K562 (cell line): ENCODE data around the gene DBNDD1. TPM values are rescaled to one million over a fixed set of nuclear protein-coding genes. Genes with fewer than 3 reads are reported as not detected.
A peak's percentile ranks its signal among the peaks of the same experiment; 100 is the strongest.

Source experiments
- ATAC-seq: fragments of 200-7000 bp; cut with Tn5 transposase; 3 replicates; pipeline ENCODE4 v1.9.1; 2020; ENCODE audit warnings: moderate library complexity
- BruUV-seq: library from RNA; stranded (reverse); fragments of 400-500 nt; replicated peaks from 2 replicates; lab custom pipeline; 2021; lab: Mats Ljungman, UMichigan
- CTCF ChIA-PET: fragments of 300-600 bp; formaldehyde crosslinking; extraction: SDS; loops from one replicate; lab custom pipeline; 2021; ENCODE audit warnings: low intra/inter-chr PET ratio; lab: Yijun Ruan, JAX
- POLR2A ChIA-PET: fragments of 300-600, 350-650 bp; sonication (Branson Sonifier 250); formaldehyde crosslinking; extraction: SDS; loops from one replicate; lab custom pipeline; 2021; ENCODE audit warnings: antibody characterized with exemption, inconsistent platforms; lab: Yijun Ruan, JAX
- DNase-seq, 4 experiments: peaks; one replicate each; pipeline versions ENCODE4 v3.0.0 to v3.0.0-alpha.2; 2011 to 2018; ENCODE audit warnings: low spot score in 3 of 4, mixed read lengths in 3 of 4; ENCODE audit errors: extremely low read depth in 1 of 4
- FAIRE-seq: peaks from 2 replicates; lab custom pipeline; 2011; peaks lifted over from hg19 to GRCh38; lab: Jason Lieb, UNC
- H2AFZ ChIP-seq: 2 replicates; pipeline ENCODE4 v1.6.0; 2011; ENCODE audit warnings: low read depth, low read length, control low read depth, inconsistent platforms
- H3K27ac ChIP-seq: fragments of 200-600 bp; 3 replicates; pipeline ENCODE4 v1.8.0; 2011; ENCODE audit warnings: low read depth, mild to moderate bottlenecking, control low read depth, inconsistent platforms, low read length, moderate library complexity, mixed read lengths; ENCODE audit errors: extremely low read depth
- H3K27me3 ChIP-seq, 2 experiments: fragments of 300-600 bp in 1 of 2; 2 replicates in 1 of 2; 3 replicates in 1 of 2; pipeline versions ENCODE4 v1.6.0 to v1.8.0; 2011; ENCODE audit warnings: inconsistent platforms in 2 of 2, low read length in 2 of 2, mild to moderate bottlenecking in 1 of 2, mixed read lengths in 1 of 2, moderate library complexity in 1 of 2; ENCODE audit not compliant: control insufficient read depth in 2 of 2, insufficient read depth in 2 of 2
- H3K36me3 ChIP-seq: fragments of 300-600 bp; 3 replicates; pipeline ENCODE4 v1.8.0; 2011; ENCODE audit warnings: mild to moderate bottlenecking, low read length, inconsistent platforms; ENCODE audit not compliant: control insufficient read depth, insufficient read depth
- H3K4me1 ChIP-seq, 2 experiments: fragments of 200-600 bp in 1 of 2; replicated peaks in 1 of 2; 2 replicates in 1 of 2; 3 replicates in 1 of 2; pipeline versions ENCODE4 v1.5.1 to v1.8.0; 2011; ENCODE audit warnings: inconsistent platforms in 2 of 2, low read length in 2 of 2, mild to moderate bottlenecking in 1 of 2, mixed read lengths in 1 of 2, moderate library complexity in 1 of 2; ENCODE audit not compliant: control insufficient read depth in 2 of 2, insufficient read depth in 2 of 2
- H3K4me2 ChIP-seq: 2 replicates; pipeline ENCODE4 v1.6.1; 2011; ENCODE audit warnings: low read length, control low read depth, inconsistent platforms, mixed read lengths; ENCODE audit not compliant: insufficient read depth
- H3K4me3 ChIP-seq: fragments of 200-600 bp; sonication (generic), shearing (Covaris generic); 2 replicates; pipeline ENCODE4 v1.5.1; 2016; ENCODE audit warnings: control low read depth, inconsistent platforms
- H3K79me2 ChIP-seq: fragments of 200-600 bp; 3 replicates; pipeline ENCODE4 v1.8.0; 2011; ENCODE audit warnings: low read length, inconsistent platforms; ENCODE audit not compliant: control insufficient read depth, insufficient read depth
- H3K9ac ChIP-seq, 2 experiments: 2 replicates each; pipeline versions ENCODE4 v1.6.0 to v1.6.1; 2011; ENCODE audit warnings: low read depth in 2 of 2, low read length in 2 of 2, control low read depth in 1 of 2, inconsistent platforms in 1 of 2, mild to moderate bottlenecking in 1 of 2, mixed read lengths in 1 of 2; ENCODE audit not compliant: insufficient read depth in 1 of 2
- H3K9me1 ChIP-seq: one replicate; pipeline ENCODE4 v1.6.0; 2011; ENCODE audit warnings: inconsistent platforms, mild to moderate bottlenecking, low read length, moderate library complexity; ENCODE audit not compliant: control insufficient read depth, insufficient read depth
- H3K9me3 ChIP-seq: replicated peaks from 2 replicates; pipeline ENCODE4 v1.5.1; 2011; ENCODE audit warnings: low read depth, low read length, inconsistent platforms; ENCODE audit not compliant: control insufficient read depth, insufficient read depth
- H4K20me1 ChIP-seq: replicated peaks from 2 replicates; pipeline ENCODE4 v1.6.1; 2011; ENCODE audit warnings: low read length, inconsistent platforms, mixed read lengths; ENCODE audit not compliant: control insufficient read depth, insufficient read depth
- CREBBP ChIP-seq: IDR thresholded peaks from one replicate; pipeline ENCODE4 v1.6.1; 2012; ENCODE audit warnings: low read depth, mild to moderate bottlenecking, control low read depth, inconsistent platforms, low read length
- DPF2 ChIP-seq: fragments of 450-650 bp; IDR thresholded peaks from 2 replicates; pipeline ENCODE4 v1.6.1; 2016
- GTF2E2 ChIP-seq: fragments of 200-800 bp; sonication (Bioruptor generic); IDR thresholded peaks from 2 replicates; pipeline ENCODE4 v1.6.1; 2016; ENCODE audit warnings: missing genetic modification characterization, missing compliant biosample characterization
- HOXB6 ChIP-seq: fragments of 250-450 bp; sonication (Bioruptor Pico); IDR thresholded peaks from 2 replicates; pipeline ENCODE4 v1.5.1; 2022; ENCODE audit warnings: mild to moderate bottlenecking, borderline replicate concordance
- JUN ChIP-seq, 2 experiments: sonication (generic) in 1 of 2; formaldehyde crosslinking in 1 of 2; IDR thresholded peaks; 2 replicates each; pipeline versions ENCODE4 v1.6.1 to v1.8.0; 2012 to 2022; ENCODE audit warnings: borderline replicate concordance in 2 of 2, mild to moderate bottlenecking in 2 of 2, improper control_type of control experiment in 1 of 2, low read depth in 1 of 2, low read length in 1 of 2, missing genetic modification reagents in 1 of 2
- LCOR ChIP-seq: sonication (generic); formaldehyde crosslinking; IDR thresholded peaks from 2 replicates; pipeline ENCODE4 v1.8.0; 2022; ENCODE audit warnings: mild to moderate bottlenecking, missing genetic modification reagents
- PCBP2 ChIP-seq: fragments of 200-400 bp; formaldehyde crosslinking; IDR thresholded peaks from 2 replicates; pipeline ENCODE4 v1.6.1; 2018; ENCODE audit warnings: low read length, low read depth, mild to moderate bottlenecking, moderate library complexity; ENCODE audit not compliant: poor library complexity, severe bottlenecking
- POU5F1 ChIP-seq: fragments of 150-350 bp; IDR thresholded peaks from 2 replicates; pipeline ENCODE4 v1.6.1; 2014; ENCODE audit warnings: borderline replicate concordance, low read length, low read depth, mild to moderate bottlenecking; ENCODE audit not compliant: partially characterized antibody
- RBM17 ChIP-seq: fragments of 200-400 bp; formaldehyde crosslinking; IDR thresholded peaks from 2 replicates; pipeline ENCODE4 v1.6.1; 2017; ENCODE audit warnings: low read depth, mild to moderate bottlenecking, low read length, borderline replicate concordance
- SAFB ChIP-seq: fragments of 200-400 bp; formaldehyde crosslinking; IDR thresholded peaks from 2 replicates; pipeline ENCODE4 v1.6.1; 2017; ENCODE audit warnings: low read depth, low read length, borderline replicate concordance
- SMARCA5 ChIP-seq: fragments of 450-650 bp; IDR thresholded peaks from 2 replicates; pipeline ENCODE4 v1.6.1; 2016
- SREBF1 ChIP-seq: fragments of 150-350 bp; IDR thresholded peaks from 2 replicates; pipeline ENCODE4 v1.6.1; 2014; ENCODE audit warnings: antibody characterized with exemption, low read depth, low read length, borderline replicate concordance
- ZBTB7A ChIP-seq: IDR thresholded peaks from 2 replicates; pipeline ENCODE4 v1.6.1; 2011; ENCODE audit warnings: low read depth, mild to moderate bottlenecking, low read length, moderate library complexity, borderline replicate concordance; ENCODE audit not compliant: control insufficient read depth
- WGBS: fragments of 100-300 bp; shearing (Covaris generic); methylation state at CpG from one replicate; pipeline ENCODE4 v1.1.6; 2016; ENCODE audit warnings: low coverage, mixed read lengths; ENCODE audit not compliant: insufficient coverage; ENCODE audit errors: missing lambda C conversion rate; 5-methylcytosine and 5-hydroxymethylcytosine counted together
- in situ Hi-C: fragments of 300-500 bp; cut with MboI; formaldehyde crosslinking; loops from 4 replicates; pipeline ENCODE4 v1.15.0; 2018; ENCODE audit warnings: inconsistent platforms, mixed read lengths
- intact Hi-C: fragments of 100-400 bp; cut with micrococcal nuclease; formaldehyde crosslinking; loops from 2 replicates; pipeline ENCODE4 v1.14.2; 2022
- polyA plus RNA-seq, 8 experiments: library from polyadenylated mRNA; depleted of rRNA in 4 of 8; stranded (reverse) in 5 of 8; unstranded in 3 of 8; fragments of >200 nt; fragmentation: Nextera tagmentation in 2 of 8; fragmentation: Illumina TruSeq in 1 of 8; extraction: Ambion mirVana in 2 of 8; extraction: Trizol in 1 of 8; gene quantifications; 2 replicates each; pipeline versions ENCODE4 v1.2.1 to v1.2.3, GENCODE V29; 2011 to 2014; ENCODE audit warnings: inconsistent platforms in 1 of 8, missing spikeins in 1 of 8
- total RNA-seq, 7 experiments: library from RNA; depleted of rRNA in 6 of 7; stranded (reverse); fragments of >200 nt in 6 of 7; fragmentation: Illumina TruSeq in 2 of 7; extraction: Trizol in 2 of 7; gene quantifications; 2 replicates each; pipeline versions ENCODE4 v1.2.1 to v1.2.3, GENCODE V29; 2011 to 2021; ENCODE audit warnings: low replicate concordance in 1 of 7
- TF ChIP-seq, protein P1 (sequence below): fragments of 200-400 bp; formaldehyde crosslinking; IDR thresholded peaks from 2 replicates; pipeline ENCODE4 v1.6.1; 2017; ENCODE audit warnings: mild to moderate bottlenecking, low read depth, low read length, moderate library complexity
- TF ChIP-seq, protein P2 (sequence below): sonication (generic); formaldehyde crosslinking; IDR thresholded peaks from 2 replicates; pipeline ENCODE4 v1.9.0; 2022; ENCODE audit warnings: mild to moderate bottlenecking, missing genetic modification reagents
- TF ChIP-seq, protein P3 (sequence below): fragments of 450-650 bp; IDR thresholded peaks from 2 replicates; pipeline ENCODE4 v1.6.1; 2016; ENCODE audit warnings: missing biosample characterization, missing genetic modification characterization

The DBNDD1 gene
- total and polyA plus RNA-seq, 9 of the 15 experiments (the other 6 are each of a cell fraction or from before 2014, with no cell fraction given), result 0.55 to 13.0 (median 5.8) TPM

DNA sequence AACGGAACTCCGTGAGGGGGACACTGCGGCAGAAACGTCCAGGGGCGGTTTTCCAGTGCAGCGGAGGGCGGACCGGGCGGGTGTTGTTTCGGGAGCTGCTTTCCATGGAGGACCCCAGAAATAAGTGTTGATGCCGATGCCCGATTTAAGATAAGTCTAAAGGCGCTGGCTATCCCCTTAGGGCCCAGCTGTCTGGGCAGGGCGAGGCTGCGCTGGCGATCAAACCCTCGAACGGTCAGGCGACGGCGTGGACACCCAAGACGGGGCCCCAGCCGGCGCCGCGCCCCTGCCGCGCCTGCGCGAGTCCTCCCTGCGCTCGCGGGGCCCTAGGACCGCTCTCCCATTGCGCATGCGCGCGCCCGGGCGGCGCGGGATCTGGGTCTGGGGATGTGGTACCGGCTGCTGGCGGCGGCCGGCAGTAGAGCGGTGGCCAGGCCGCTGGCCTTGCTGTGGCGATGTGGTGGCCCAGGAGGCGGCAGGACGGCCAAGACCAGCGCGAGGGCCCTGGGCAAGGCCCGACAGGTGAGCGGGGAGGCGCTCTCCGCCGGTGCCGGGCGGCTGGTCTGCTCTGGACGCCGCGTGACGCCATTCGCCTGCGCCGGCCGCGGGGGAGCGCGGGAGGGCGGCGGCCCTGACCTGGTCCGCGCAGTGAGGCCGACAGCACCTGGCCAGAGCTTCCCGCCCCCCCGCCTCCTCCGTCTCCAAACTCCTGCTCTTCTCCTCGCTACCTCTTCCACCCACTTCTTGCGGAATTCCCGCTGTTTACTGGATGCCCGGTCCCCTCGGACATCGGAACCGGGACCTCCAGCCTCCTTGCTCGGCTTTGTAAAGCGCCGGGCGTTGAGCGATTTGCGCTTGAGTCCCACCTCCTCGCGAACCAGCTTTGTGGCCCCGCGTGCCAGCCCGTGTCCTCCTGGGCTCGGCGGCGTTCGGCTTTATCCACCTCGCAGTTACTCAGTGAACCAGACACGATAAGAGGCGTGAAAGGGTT is 46.7 kb downstream of the DBNDD1 start:
- H3K27me3 ChIP-seq, result no peaks in the 10 kb centered on the region
- H2AFZ ChIP-seq, result peak overlapping the region; percentile 98
- DNase-seq (peak; percentile 96 to 100 (median 100)), ATAC-seq (peak; percentile 91), FAIRE-seq (no peak)
- H3K9ac ChIP-seq, result peak overlapping the region; percentile 95 to 99
- peaks cover 23 to 30% of the 10 kb centered on the region in 2 experiments; a peak in 4 of 5 replicates for H3K4me1 ChIP-seq
- no peaks in the 10 kb centered on the region for H3K9me1 ChIP-seq
- peaks cover 45% of the 10 kb centered on the region; the same call in 2 of the 3 replicates for H3K36me3 ChIP-seq
- peak overlapping the region; percentile 94 for H3K4me2 ChIP-seq
- H3K4me3 ChIP-seq, result peak overlapping the region; percentile 93
- ChIA-PET CTCF (interaction anchor here (0.7 kb wide), 1 partner anchor 24 kb away, joined by 3 read pairs; no protein-coding TSS in a partner anchor), POLR2A (interaction anchor here (0.6 to 3.0 kb wide), 11 partner anchors 8 to 266 kb away, joined by 3 to 15 read pairs (median 3); partner anchors contain the start of gene TCF25)
- peaks cover 77% of the 10 kb centered on the region for H3K79me2 ChIP-seq
- no TSS peak for BruUV-seq
- WGBS, result under 1% methylated on average over 97 of the region's 104 CpGs
- peak overlapping the region; percentile 99 for H3K27ac ChIP-seq
- peaks cover 8% of the 10 kb centered on the region; the same call in 1 of the 2 replicates for H4K20me1 ChIP-seq
- in situ Hi-C loops (no loop called here), intact Hi-C loops (loop anchor here (10.0 kb wide), 1 partner anchor 48 kb away; the partner anchor contains the start of gene TUBB3)
- H3K9me3 ChIP-seq, result no peaks in the 10 kb centered on the region
- TF ChIP-seq, protein P1, sequence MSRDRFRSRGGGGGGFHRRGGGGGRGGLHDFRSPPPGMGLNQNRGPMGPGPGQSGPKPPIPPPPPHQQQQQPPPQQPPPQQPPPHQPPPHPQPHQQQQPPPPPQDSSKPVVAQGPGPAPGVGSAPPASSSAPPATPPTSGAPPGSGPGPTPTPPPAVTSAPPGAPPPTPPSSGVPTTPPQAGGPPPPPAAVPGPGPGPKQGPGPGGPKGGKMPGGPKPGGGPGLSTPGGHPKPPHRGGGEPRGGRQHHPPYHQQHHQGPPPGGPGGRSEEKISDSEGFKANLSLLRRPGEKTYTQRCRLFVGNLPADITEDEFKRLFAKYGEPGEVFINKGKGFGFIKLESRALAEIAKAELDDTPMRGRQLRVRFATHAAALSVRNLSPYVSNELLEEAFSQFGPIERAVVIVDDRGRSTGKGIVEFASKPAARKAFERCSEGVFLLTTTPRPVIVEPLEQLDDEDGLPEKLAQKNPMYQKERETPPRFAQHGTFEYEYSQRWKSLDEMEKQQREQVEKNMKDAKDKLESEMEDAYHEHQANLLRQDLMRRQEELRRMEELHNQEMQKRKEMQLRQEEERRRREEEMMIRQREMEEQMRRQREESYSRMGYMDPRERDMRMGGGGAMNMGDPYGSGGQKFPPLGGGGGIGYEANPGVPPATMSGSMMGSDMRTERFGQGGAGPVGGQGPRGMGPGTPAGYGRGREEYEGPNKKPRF, result no peak
- TF ChIP-seq SREBF1, result no peak
- TF ChIP-seq HOXB6 (CRISPR knock-in tag), result no peak
- TF ChIP-seq, protein P2, sequence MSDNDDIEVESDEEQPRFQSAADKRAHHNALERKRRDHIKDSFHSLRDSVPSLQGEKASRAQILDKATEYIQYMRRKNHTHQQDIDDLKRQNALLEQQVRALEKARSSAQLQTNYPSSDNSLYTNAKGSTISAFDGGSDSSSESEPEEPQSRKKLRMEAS (CRISPR knock-in tag), result peak; percentile 81
- TF ChIP-seq, protein P3, sequence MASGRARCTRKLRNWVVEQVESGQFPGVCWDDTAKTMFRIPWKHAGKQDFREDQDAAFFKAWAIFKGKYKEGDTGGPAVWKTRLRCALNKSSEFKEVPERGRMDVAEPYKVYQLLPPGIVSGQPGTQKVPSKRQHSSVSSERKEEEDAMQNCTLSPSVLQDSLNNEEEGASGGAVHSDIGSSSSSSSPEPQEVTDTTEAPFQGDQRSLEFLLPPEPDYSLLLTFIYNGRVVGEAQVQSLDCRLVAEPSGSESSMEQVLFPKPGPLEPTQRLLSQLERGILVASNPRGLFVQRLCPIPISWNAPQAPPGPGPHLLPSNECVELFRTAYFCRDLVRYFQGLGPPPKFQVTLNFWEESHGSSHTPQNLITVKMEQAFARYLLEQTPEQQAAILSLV (tag), result no peak
- TF ChIP-seq RBM17, result no peak
- TF ChIP-seq POU5F1, result peak; percentile 74
- no peak; the same call in 1 of the 2 replicates for TF ChIP-seq ZBTB7A
- no peak for TF ChIP-seq PCBP2
- no peak for TF ChIP-seq DPF2
- no peak for TF ChIP-seq GTF2E2 (tag)
- TF ChIP-seq CREBBP, result no peak
- peak; percentile 49; the same call in 1 of the 2 replicates for TF ChIP-seq JUN (IDR thresholded peaks at IDR 0.05; ENCODE audit: borderline replicate concordance, low read depth, low read length)
- 0 out of 2 replicates have a peak, but pooled peaks have one; percentile 43 for TF ChIP-seq JUN (CRISPR knock-in tag; IDR thresholded peaks at IDR 0.05; ENCODE audit: borderline replicate concordance)
- TF ChIP-seq SAFB, result no peak
- TF ChIP-seq LCOR (CRISPR knock-in tag), result peak; percentile 48; the same call in 1 of the 2 replicates
- TF ChIP-seq SMARCA5, result no peak
